Activated T-helper 1 cell treated with anti-CD3 and anti-CD28 coated beads, Interleukin-12 subunit alpha, Interleukin-12 subunit beta, Interleukin-2, Interleukin-4 antibody, amounts not matched to agents 30 ng/mL and 10 ng/mL and 1 ng/mL, durations not matched to agents 14 hours and 24 hours and 36 hours (primary cell): Measurements from ENCODE around the gene DCAKD. TPM values are rescaled to one million over a fixed set of nuclear protein-coding genes. Genes with fewer than 3 reads are reported as not detected.
A peak's percentile ranks its signal among the peaks of the same experiment; 100 is the strongest.

Source experiments
- DNase-seq: peaks from one replicate; pipeline ENCODE4 v3.0.0; 2021; ENCODE audit warnings: low spot score
- H3K27ac Mint-ChIP-seq: one replicate; pipeline ENCODE4 v1.8.0; 2021; ENCODE audit warnings: mild to moderate bottlenecking, mixed read lengths
- H3K27me3 Mint-ChIP-seq: one replicate; pipeline ENCODE4 v1.8.0; 2022; ENCODE audit warnings: mild to moderate bottlenecking, moderate library complexity, mixed read lengths; ENCODE audit not compliant: insufficient read depth
- H3K36me3 Mint-ChIP-seq: one replicate; pipeline ENCODE4 v1.8.0; 2021; ENCODE audit warnings: low read depth, mixed read lengths
- H3K4me1 Mint-ChIP-seq: one replicate; pipeline ENCODE4 v1.8.0; 2021; ENCODE audit warnings: low read depth, mixed read lengths
- H3K4me3 Mint-ChIP-seq: one replicate; pipeline ENCODE4 v1.8.0; 2021; ENCODE audit warnings: mild to moderate bottlenecking, moderate library complexity, mixed read lengths
- H3K9me3 Mint-ChIP-seq: one replicate; pipeline ENCODE4 v1.8.0; 2021; ENCODE audit warnings: mixed read lengths
- intact Hi-C: fragments of 100-400 bp; cut with micrococcal nuclease; formaldehyde crosslinking; loops from one replicate; pipeline ENCODE4 v1.15.1; 2024
- total RNA-seq: library from RNA; stranded (reverse); gene quantifications from 2 replicates; pipeline ENCODE4 v1.2.3, GENCODE V29; 2022

The DCAKD gene
- total RNA-seq, 1 donor from 2014 or later: 24.9 TPM

DNA sequence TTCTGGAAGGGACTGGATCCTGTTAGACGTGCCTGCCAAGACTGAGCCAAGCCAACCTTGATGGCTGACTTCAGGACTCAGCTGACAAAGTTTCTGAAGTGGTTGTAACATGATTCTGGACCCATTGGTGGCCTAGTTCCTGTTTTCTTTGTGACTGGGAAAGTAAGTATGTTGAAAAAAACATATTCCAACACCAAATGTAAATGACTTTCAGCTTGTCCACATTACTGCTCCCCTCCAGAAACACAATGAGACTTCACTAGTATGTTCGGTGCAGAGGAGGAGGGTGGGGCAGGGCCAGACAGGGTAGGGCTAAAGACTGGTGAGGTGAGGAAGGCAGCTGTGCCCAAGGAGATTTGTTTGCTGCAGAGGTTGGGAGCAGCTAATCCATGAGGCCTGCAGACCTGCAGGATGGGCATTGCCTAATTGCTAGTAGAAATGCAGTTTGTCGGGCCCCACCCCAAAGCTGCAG is 36.1 kb upstream of the DCAKD start:
- Mint-ChIP-seq H3K27ac (no peak overlapping the region), H3K4me3 (no peak overlapping the region), H3K27me3 (no peaks in the 10 kb centered on the region), H3K36me3 (peaks cover 28% of the 10 kb centered on the region), H3K9me3 (no peaks in the 10 kb centered on the region), H3K4me1 (no peaks in the 10 kb centered on the region)
- intact Hi-C loops: no loop called here
- DNase-seq: no peak

DNA sequence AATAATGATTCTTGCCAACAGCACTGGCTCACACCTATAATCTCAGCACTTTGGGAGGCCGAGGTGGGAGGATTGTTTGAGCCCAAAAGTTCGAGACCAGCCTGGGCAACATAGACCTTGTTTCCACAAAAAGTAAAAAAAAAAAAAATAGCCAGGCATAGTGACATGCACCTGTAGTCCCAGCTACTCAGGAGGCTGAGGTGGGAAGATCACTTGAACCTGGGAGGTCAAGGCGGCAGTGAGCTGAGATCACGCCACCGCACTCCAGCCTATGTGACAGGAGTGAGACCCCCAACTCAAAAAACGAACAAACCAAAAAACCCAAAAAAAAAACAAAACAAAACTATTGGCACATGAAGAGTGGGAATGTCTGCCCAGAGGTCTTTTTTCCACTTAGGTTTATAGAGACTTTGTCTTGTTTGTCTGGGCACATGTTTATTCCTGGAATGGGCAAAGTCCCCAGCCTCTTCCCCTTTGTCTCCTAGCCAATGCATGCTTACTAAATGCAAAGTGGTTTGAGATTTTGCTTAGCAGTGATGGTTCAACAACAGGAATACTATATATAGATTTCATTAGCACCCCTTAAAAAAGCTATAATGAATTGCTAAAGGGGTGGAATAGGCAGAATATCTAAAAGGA is 35.6 kb upstream of the DCAKD start:
- Mint-ChIP-seq H3K4me1 (no peaks in the 10 kb centered on the region), H3K27me3 (no peaks in the 10 kb centered on the region), H3K4me3 (no peak overlapping the region), H3K36me3 (peaks cover 24% of the 10 kb centered on the region), H3K27ac (no peak overlapping the region), H3K9me3 (no peaks in the 10 kb centered on the region)
- no peak for DNase-seq
- intact Hi-C loops: no loop called here

DNA sequence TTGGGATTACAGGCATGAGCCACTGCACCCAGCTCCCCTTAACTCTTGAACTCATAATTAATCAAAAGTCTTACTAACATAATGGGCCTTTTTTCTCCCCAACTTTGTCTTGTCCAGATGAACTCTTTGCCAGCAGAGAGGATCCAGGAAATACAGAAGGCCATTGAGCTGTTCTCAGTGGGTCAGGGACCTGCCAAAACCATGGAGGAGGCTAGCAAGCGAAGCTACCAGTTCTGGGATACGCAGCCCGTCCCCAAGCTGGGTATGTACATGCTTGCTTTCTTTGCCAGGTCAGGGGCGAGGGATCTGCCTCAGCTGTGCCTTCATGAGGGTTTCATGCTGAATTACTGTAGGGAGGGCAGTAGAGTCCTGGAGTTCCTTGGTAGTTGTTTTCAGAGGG is 35.0 kb upstream of the DCAKD start:
- DNase-seq: no peak
- intact Hi-C loops: no loop called here
- Mint-ChIP-seq H3K27ac (no peak overlapping the region), H3K4me3 (no peak overlapping the region), H3K9me3 (no peaks in the 10 kb centered on the region), H3K36me3 (peaks cover 27% of the 10 kb centered on the region), H3K4me1 (no peaks in the 10 kb centered on the region), H3K27me3 (no peaks in the 10 kb centered on the region)

DNA sequence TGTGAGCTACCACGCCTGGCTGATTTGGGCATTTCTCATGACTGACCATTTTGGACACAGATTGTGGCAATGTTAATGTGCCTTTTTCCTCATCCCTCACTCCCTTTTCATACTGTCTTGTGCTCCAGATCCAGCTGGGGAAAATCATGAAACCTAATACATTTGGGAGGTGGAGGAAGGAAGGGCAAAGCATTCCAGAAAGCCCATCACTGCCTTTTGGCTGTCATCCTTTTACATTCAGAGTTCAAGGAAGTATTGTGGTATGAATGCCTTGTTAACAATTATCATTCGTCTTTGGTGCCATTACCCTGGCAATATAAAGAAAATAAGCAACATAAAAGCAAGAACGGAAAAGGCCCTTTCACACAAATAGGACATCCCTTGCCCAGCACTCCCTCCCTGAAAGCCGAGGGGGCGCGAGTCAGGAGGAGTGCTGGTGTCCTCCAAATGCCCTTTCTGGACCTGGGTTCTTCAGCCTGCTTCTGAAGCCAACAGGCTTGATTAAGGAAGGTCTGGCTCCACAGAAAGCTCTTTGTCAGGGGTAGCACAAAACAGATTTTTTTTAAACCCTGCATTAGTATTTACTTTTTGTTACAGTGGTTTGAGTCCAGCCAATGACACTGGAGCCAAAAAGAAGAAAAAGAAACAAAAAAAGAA is 29.7 kb upstream of the DCAKD start:
- Mint-ChIP-seq H3K9me3 (no peaks in the 10 kb centered on the region), H3K4me3 (no peak overlapping the region), H3K4me1 (peaks cover 18% of the 10 kb centered on the region), H3K27ac (no peak overlapping the region), H3K36me3 (peaks cover 29% of the 10 kb centered on the region), H3K27me3 (no peaks in the 10 kb centered on the region)
- DNase-seq: no peak
- intact Hi-C loops: no loop called here

DNA sequence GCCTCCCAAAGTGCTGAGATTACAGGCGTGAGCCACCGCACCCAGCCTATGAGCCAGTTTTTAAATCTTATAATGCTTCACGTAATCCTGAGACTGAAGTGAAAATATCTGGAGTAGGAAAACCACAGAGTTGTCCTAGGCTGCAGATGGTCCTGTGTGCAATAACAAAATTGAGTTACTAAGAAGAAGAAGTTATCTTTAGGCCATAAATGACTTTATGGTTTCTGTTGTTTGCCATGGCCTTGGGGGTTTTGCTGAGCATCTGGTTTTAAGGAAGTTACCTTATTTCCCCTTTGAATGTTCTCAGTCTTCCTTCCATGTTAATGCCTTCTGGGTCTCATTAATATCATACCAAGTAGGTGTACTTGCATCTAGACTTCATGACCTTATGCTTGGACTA is 26.2 kb upstream of the DCAKD start:
- H3K4me3 Mint-ChIP-seq: no peak overlapping the region
- H3K36me3 Mint-ChIP-seq: peaks cover 32% of the 10 kb centered on the region
- peaks cover 23% of the 10 kb centered on the region for H3K4me1 Mint-ChIP-seq
- no peak for DNase-seq
- no peaks in the 10 kb centered on the region for H3K9me3 Mint-ChIP-seq
- intact Hi-C loops: no loop called here
- no peaks in the 10 kb centered on the region for H3K27me3 Mint-ChIP-seq
- H3K27ac Mint-ChIP-seq: peak overlapping the region; percentile 41

DNA sequence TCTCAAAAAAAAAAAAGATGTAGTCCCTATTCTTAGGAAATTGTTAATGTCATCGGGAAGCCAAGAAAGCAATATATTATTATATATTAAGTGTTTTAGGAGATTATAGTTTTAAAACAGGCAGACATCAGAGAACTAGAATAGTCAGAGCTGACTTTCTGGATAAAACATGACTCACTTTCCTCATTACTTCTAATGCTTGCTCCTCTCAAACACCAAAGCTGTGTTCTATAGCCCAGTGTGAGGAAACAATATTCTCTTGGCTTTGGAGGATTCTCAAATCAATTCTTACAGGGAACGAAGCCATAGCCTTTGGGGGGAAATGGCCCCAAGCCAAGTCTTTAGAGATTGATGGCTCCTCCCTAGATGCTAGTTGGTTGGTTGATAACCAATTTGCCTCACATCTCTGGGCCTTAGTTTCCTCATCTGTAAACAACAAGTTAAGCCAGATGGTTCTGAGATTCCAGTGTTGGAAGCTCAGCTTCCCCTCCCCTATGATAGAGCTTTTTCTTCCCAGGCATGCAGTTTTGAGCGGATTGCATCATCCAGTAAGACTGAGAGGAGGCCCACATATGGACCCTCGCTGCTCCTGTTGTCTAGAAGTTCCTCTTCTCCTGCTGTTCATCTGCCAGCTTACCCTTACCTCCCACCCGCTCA is 22.1 kb upstream of the DCAKD start:
- H3K9me3 Mint-ChIP-seq: no peaks in the 10 kb centered on the region
- H3K27ac Mint-ChIP-seq: no peak overlapping the region
- H3K27me3 Mint-ChIP-seq: no peaks in the 10 kb centered on the region
- intact Hi-C loops: no loop called here
- H3K4me3 Mint-ChIP-seq: no peak overlapping the region
- peaks cover 25% of the 10 kb centered on the region for H3K36me3 Mint-ChIP-seq
- H3K4me1 Mint-ChIP-seq: peaks cover 23% of the 10 kb centered on the region
- no peak for DNase-seq

DNA sequence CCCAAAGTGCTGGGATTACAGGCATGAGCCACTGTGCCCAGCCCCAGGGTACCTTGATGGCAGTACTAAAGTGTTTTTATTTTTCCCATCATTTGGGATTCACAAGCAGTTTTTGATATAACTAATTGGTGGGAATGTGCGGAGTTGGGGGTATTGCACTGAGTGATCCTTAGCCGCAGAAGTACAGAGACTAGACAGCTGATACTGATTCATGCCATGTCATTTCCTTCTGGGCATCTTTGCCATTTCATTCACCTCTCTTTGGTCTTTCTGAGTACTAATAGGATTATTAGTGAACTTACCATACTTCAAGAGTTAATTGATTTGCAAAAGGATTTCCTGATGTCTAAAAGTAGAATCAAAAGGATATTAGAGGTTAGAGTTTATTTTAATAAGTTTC is 19.4 kb upstream of the DCAKD start:
- Mint-ChIP-seq H3K36me3 (peaks cover 27% of the 10 kb centered on the region), H3K4me1 (peaks cover under 1% of the 10 kb centered on the region), H3K27ac (no peak overlapping the region), H3K9me3 (no peaks in the 10 kb centered on the region), H3K4me3 (no peak overlapping the region), H3K27me3 (no peaks in the 10 kb centered on the region)
- intact Hi-C loops: no loop called here
- DNase-seq: no peak

DNA sequence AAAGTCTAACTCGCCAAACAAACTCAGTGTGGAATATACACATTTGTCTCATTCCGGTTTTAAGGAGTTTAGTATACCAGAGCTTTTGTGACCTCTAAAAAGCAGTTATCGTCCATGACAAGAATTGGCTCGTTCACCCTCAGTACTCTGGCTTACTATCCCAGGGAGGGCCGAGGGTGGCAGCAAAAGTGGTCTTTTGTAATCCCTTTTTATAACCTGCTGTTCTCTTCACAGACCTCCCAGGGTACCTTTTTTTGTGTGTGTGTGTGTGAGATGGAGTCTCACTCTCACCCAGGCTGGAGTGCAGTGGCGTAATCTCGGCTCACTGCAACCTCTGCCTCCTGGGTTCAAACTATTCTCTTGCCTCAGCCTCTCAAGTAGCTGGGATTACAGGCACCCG is 18.6 kb upstream of the DCAKD start:
- DNase-seq: no peak
- peaks cover 27% of the 10 kb centered on the region for H3K36me3 Mint-ChIP-seq
- H3K27me3 Mint-ChIP-seq: no peaks in the 10 kb centered on the region
- no peaks in the 10 kb centered on the region for H3K9me3 Mint-ChIP-seq
- intact Hi-C loops: no loop called here
- no peak overlapping the region for H3K4me3 Mint-ChIP-seq
- no peaks in the 10 kb centered on the region for H3K4me1 Mint-ChIP-seq
- H3K27ac Mint-ChIP-seq: no peak overlapping the region

DNA sequence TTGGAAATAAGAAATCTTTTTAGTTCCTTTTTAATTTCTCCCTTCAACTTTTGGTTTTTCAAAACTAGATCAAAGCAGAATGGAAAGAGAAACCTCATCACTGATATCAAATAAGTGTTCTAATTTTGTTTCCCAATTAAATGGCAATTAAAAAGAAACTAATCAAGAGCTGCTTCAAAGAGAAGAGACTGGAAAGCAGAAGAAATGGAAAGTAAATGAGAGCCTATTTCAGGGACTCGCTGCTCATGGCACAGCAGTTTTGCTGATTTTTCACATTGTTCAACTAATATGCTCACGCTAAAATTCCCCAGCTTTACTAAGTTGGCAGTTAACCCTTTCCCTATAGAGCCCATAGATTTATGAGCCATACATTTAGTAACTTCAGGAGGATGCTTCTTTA is 16.2 kb upstream of the DCAKD start:
- intact Hi-C loops: no loop called here
- no peaks in the 10 kb centered on the region for H3K27me3 Mint-ChIP-seq
- H3K4me1 Mint-ChIP-seq: peaks cover 9% of the 10 kb centered on the region
- no peaks in the 10 kb centered on the region for H3K9me3 Mint-ChIP-seq
- no peak overlapping the region for H3K27ac Mint-ChIP-seq
- H3K4me3 Mint-ChIP-seq: no peak overlapping the region
- no peak for DNase-seq
- H3K36me3 Mint-ChIP-seq: peaks cover 23% of the 10 kb centered on the region

DNA sequence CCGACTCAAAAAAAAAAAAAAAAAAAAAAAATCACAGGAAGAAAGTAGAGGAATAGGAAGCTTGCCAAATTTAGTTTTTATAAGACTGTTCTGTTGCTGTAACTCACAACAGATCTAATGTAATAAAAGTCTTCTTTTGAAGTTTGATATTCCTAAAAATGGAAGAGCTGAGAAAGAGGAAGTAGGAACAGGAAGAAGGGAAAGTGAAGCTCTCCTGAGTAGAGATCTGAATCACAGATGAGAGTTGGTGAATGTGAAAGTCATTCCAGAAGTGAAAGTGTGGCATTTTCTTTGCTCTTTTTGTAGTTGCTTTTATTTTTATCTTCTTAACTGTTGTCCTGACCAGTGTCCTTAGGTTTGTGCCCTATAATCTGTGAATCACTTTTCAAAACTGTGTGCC is 11.8 kb upstream of the DCAKD start:
- H3K4me3 Mint-ChIP-seq: peak overlapping the region; percentile 48
- H3K27ac Mint-ChIP-seq: no peak overlapping the region
- peaks cover 25% of the 10 kb centered on the region for H3K4me1 Mint-ChIP-seq
- intact Hi-C loops: loop anchor here (5.0 kb wide), 1 partner anchor 356 kb away; the partner anchor contains the start of gene DBF4B
- peaks cover 23% of the 10 kb centered on the region for H3K36me3 Mint-ChIP-seq
- no peaks in the 10 kb centered on the region for H3K9me3 Mint-ChIP-seq
- no peak for DNase-seq
- H3K27me3 Mint-ChIP-seq: no peaks in the 10 kb centered on the region

DNA sequence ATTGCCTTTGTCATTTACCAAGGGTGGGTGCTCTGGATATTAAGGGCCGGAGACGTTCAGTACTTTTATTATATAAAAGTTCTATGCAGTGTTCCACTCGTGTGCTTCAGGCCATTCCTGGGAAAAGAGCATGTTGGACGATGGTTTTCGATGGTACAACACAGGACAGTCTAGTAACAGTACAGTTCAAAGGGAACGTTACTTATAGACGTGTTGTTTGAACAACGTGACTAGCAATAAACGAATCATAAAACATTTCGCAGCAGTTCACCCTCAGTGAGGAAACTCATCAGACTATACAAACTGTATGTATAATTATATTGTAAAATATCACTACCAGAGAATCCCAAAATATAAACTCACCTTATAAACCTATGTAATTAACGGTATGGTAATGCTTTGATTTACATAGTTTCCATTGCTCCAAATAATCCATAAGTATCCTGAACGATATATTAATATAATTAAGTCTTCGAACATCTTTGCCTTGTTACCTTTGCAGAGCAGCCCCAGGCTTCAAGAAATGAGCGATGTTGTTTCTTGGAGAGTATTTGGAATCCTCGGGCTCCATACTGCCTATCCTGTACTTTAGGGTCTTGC is 10.3 kb upstream of the DCAKD start:
- Mint-ChIP-seq H3K27ac (peak overlapping the region; percentile 100), H3K4me1 (peaks cover 25% of the 10 kb centered on the region), H3K27me3 (peaks cover 2% of the 10 kb centered on the region), H3K36me3 (peaks cover 12% of the 10 kb centered on the region), H3K4me3 (peak overlapping the region; percentile 92), H3K9me3 (no peaks in the 10 kb centered on the region)
- DNase-seq: no peak
- intact Hi-C loops: loop anchor here (1.0 to 5.0 kb wide), 11 partner anchors 9 to 1891 kb away; partner anchors contain the start of genes ACBD4, C1QL1, DBF4B and EFTUD2

DNA sequence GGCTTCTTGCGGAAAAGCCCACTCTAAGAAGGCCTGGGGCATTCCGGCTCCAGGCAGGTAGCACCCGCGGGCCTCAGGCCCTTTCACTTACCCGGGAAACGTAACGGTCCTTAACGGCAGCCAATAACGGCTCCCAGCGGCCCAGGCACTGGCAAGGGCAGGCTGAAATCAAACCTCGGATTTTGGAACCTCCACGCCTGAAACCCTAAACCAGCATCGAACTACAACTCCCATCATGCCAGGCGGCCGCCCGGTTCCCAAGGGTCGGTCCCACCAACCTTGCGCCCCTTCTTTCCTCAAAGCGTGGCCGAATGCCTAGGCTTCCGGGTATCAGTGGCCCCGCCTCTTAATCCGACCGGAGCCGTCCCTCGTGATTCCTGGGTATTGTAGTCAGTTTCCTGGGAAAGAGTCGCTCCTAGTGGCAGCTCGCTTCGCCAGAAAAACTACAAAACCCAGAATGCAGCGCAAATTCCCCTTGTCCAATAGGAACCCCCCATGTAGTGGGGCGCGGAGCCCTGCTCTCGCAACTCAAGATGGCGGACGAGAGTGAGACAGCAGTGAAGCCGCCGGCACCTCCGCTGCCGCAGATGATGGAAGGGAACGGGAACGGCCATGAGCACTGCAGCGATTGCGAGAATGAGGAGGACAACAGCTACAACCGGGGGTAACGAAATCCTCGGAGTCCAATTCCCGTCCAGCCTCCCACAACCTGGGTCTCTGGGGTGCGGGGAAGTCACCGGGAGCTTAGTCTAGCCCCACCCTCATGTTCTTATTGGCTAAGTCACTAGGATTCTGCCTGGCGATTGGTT is 9.6 kb upstream of the DCAKD start, which contains the start of gene NMT1:
Gene NMT1 (plus strand): TSS at position 521 of the 809 bp plus-strand sequence. CDS start 13 bp downstream, at position 534.
- H3K4me1 Mint-ChIP-seq: peaks cover 25% of the 10 kb centered on the region
- H3K9me3 Mint-ChIP-seq: no peaks in the 10 kb centered on the region
- H3K4me3 Mint-ChIP-seq: peak within 1 kb of the TSS; percentile 92
- H3K27me3 Mint-ChIP-seq: peaks cover 2% of the 10 kb centered on the region
- peaks cover 12% of the 10 kb centered on the region for H3K36me3 Mint-ChIP-seq
- H3K27ac Mint-ChIP-seq: peak within 1 kb of the TSS; percentile 100
- DNase-seq: peak; percentile 96
- intact Hi-C loops: loop anchor here (1.0 to 5.0 kb wide), 11 partner anchors 9 to 1890 kb away; partner anchors contain the start of genes ACBD4, C1QL1, DBF4B and EFTUD2
